Measurements from ENCODE around the gene NXPH1. TPM values are rescaled to one million over a fixed set of nuclear protein-coding genes. Genes with fewer than 3 reads are reported as not detected.

NXPH1 gene
- total RNA-seq, 4 donors from 2014 or later = not detected

DNA sequence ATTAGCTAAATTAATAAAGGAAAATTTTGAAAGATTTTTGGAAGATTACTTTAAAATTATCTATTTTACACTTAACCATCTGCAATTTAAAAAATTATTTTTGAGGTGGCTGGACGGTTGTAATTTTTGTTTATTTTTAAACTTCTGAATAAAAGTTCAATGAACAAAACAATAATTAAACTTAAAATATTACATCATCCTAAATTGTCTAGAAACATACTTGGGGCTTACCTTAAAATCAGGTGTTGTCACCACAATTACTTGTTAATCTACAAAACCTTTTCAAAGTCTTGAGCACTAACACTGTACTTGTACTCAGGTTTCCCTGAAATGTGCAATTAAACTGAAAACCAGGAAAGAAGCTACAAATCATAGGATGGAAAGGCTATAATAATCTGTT is 328.3 kb downstream of the NXPH1 start:
- Histone ChIP-seq H3K4me3 (no peak overlapping the region), H3K9me3 (no peaks in the 10 kb centered on the region), H3K27me3 (no peaks in the 10 kb centered on the region), H3K36me3 (no peaks in the 10 kb centered on the region), H3K27ac (replicated peaks in 1 of 4) (no peak overlapping the region), H3K4me1 (no peaks in the 10 kb centered on the region)
- WGBS = 67% methylated on average over 1 of the region's 1 CpG
- no peak for TF ChIP-seq POLR2AphosphoS5 (IDR thresholded peaks at IDR 0.05)
- TF ChIP-seq POLR2A (IDR thresholded peaks at IDR 0.05; ENCODE audit: low read depth) = no peak
- TF ChIP-seq, protein P1, sequence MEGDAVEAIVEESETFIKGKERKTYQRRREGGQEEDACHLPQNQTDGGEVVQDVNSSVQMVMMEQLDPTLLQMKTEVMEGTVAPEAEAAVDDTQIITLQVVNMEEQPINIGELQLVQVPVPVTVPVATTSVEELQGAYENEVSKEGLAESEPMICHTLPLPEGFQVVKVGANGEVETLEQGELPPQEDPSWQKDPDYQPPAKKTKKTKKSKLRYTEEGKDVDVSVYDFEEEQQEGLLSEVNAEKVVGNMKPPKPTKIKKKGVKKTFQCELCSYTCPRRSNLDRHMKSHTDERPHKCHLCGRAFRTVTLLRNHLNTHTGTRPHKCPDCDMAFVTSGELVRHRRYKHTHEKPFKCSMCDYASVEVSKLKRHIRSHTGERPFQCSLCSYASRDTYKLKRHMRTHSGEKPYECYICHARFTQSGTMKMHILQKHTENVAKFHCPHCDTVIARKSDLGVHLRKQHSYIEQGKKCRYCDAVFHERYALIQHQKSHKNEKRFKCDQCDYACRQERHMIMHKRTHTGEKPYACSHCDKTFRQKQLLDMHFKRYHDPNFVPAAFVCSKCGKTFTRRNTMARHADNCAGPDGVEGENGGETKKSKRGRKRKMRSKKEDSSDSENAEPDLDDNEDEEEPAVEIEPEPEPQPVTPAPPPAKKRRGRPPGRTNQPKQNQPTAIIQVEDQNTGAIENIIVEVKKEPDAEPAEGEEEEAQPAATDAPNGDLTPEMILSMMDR (IDR thresholded peaks at IDR 0.05) = no peak
- TF ChIP-seq EP300 (IDR thresholded peaks at IDR 0.05) = no peak
- intact Hi-C loops (cut with DNase I) = no loop called here
- no peak for DNase-seq (ENCODE audit: extremely low spot score)

DNA sequence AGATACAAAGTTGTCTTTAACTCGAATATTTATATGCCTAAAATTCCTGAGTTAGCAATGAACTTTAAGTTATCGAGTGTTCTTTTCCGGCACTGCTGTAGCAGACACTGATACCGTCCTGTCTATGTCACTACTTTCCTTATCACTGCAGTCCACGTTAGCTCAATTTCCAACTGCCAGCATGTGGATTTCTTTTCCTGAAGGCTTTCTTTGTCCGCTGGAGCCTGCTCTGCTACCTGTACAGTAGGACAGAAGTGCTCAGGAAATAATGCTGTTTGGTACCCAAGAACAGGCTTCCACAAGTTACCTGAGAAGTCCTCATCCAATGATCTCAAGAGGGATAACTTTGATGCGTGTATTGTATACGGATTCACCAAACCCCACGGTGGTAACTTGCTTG is 329.4 kb downstream of the NXPH1 start:
- 74% methylated on average over 9 of the region's 9 CpGs for WGBS
- TF ChIP-seq EP300 (IDR thresholded peaks at IDR 0.05) = no peak
- no peak for TF ChIP-seq POLR2A (IDR thresholded peaks at IDR 0.05; ENCODE audit: low read depth)
- TF ChIP-seq POLR2AphosphoS5 (IDR thresholded peaks at IDR 0.05) = no peak
- TF ChIP-seq, protein P1 (IDR thresholded peaks at IDR 0.05) = no peak
- Histone ChIP-seq H3K4me1 (no peaks in the 10 kb centered on the region), H3K27me3 (no peaks in the 10 kb centered on the region), H3K9me3 (no peaks in the 10 kb centered on the region), H3K4me3 (no peak overlapping the region), H3K27ac (replicated peaks in 1 of 4) (no peak overlapping the region), H3K36me3 (no peaks in the 10 kb centered on the region)
- no peak for DNase-seq (ENCODE audit: extremely low spot score)
- intact Hi-C loops (cut with DNase I) = no loop called here

DNA sequence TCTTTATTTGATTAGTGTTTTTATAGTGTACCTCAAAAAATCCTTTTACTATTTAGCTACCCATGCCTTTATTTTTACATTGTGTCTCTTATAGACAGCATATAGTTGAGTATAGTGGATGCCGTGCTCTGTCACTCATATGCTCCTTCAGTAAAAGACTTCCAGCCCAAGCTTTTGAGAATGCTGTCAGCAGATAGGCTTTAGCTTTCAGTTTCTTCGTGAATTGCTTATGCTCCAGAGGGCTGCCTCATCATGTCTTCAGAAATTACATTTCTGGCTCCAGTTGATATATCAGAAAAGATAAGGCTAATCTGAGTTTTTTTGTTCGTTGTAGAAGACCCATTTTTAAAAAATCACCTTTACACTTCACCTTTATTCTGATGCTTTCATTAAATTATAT is 332.0 kb downstream of the NXPH1 start:
- H3K4me1 ChIP-seq = no peaks in the 10 kb centered on the region
- 74% methylated on average over 3 of the region's 3 CpGs for WGBS
- TF ChIP-seq POLR2A (IDR thresholded peaks at IDR 0.05; ENCODE audit: low read depth) (no peak), POLR2AphosphoS5 (IDR thresholded peaks at IDR 0.05) (no peak), EP300 (IDR thresholded peaks at IDR 0.05) (no peak)
- TF ChIP-seq, protein P1 (IDR thresholded peaks at IDR 0.05) = no peak
- intact Hi-C loops (cut with DNase I) = no loop called here
- H3K27ac ChIP-seq (replicated peaks in 1 of 4) = no peak overlapping the region
- no peaks in the 10 kb centered on the region for H3K36me3 ChIP-seq
- no peaks in the 10 kb centered on the region for H3K9me3 ChIP-seq
- no peaks in the 10 kb centered on the region for H3K27me3 ChIP-seq
- no peak overlapping the region for H3K4me3 ChIP-seq
- DNase-seq (ENCODE audit: extremely low spot score) = no peak

DNA sequence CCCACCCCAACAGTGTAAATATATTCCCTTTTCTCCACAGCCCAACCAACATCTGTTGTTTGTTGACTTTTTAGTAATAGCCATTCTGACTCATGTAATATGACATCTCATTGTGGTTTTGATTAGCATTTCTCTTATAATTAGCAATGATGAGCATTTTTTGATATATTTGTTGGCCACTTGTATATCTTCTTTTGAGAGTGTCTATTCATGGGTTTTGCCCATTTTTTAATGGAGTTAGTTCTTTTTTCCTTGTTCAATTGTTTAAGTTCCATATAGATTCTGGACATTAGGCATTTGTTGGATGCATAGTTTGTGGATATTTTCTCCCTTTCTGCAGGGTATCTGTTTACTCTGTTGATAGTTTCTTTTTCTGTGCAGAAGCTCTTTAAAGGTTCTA is 340.1 kb downstream of the NXPH1 start:
- intact Hi-C loops (cut with DNase I) = no loop called here
- Histone ChIP-seq H3K4me3 (no peak overlapping the region), H3K36me3 (no peaks in the 10 kb centered on the region), H3K27ac (replicated peaks in 1 of 4) (no peak overlapping the region), H3K4me1 (no peaks in the 10 kb centered on the region), H3K9me3 (no peaks in the 10 kb centered on the region), H3K27me3 (no peaks in the 10 kb centered on the region)
- no peak for DNase-seq (ENCODE audit: extremely low spot score)
- TF ChIP-seq, protein P1 (IDR thresholded peaks at IDR 0.05) = no peak
- TF ChIP-seq EP300 (IDR thresholded peaks at IDR 0.05) = no peak
- no peak for TF ChIP-seq POLR2A (IDR thresholded peaks at IDR 0.05; ENCODE audit: low read depth)
- no peak for TF ChIP-seq POLR2AphosphoS5 (IDR thresholded peaks at IDR 0.05)

DNA sequence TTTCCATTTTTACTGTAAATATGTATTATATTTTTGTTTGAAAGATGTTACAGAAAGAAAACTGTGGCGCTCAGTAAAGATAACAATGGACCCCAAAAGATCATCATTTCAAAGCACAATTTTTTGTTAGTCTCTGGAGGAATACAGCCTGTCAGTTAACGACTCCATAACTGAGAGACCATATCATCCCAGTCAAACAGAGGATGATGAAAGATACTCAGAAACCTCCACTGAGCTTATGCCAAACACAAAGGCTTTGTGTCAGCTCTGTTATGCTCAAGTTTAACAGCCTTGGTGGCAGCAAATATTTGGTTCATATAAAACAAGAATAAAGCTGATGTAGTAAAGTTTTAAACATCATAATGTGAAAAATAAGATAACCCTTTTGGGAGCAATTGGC is 345.1 kb downstream of the NXPH1 start:
- TF ChIP-seq POLR2A (IDR thresholded peaks at IDR 0.05; ENCODE audit: low read depth) (no peak), EP300 (IDR thresholded peaks at IDR 0.05) (no peak), POLR2AphosphoS5 (IDR thresholded peaks at IDR 0.05) (no peak)
- TF ChIP-seq, protein P1 (IDR thresholded peaks at IDR 0.05) = no peak
- H3K27me3 ChIP-seq = no peaks in the 10 kb centered on the region
- H3K36me3 ChIP-seq = no peaks in the 10 kb centered on the region
- no peaks in the 10 kb centered on the region for H3K9me3 ChIP-seq
- intact Hi-C loops (cut with DNase I) = no loop called here
- 75% methylated on average over 2 of the region's 2 CpGs for WGBS
- no peaks in the 10 kb centered on the region for H3K4me1 ChIP-seq
- no peak overlapping the region for H3K4me3 ChIP-seq
- H3K27ac ChIP-seq (replicated peaks in 1 of 4) = no peak overlapping the region
- DNase-seq (ENCODE audit: extremely low spot score) = no peak
